Stomach smooth muscle (tissue), 2 donors: ENCODE results near the gene ZNF410.
A peak's percentile ranks its signal among the peaks of the same experiment; 100 is the strongest.
"Not testable (repeated sequence)": the region's sequence is repeated elsewhere in the genome, so short reads cannot be mapped to it uniquely, and the experiment has no call there.

Source experiments
- H3K27ac ChIP-seq: one replicate; pipeline ENCODE4 v1.7.0; 2013; ENCODE audit warnings: mild to moderate bottlenecking, low read length, inconsistent platforms
- H3K27me3 ChIP-seq, 2 donors: one replicate each; pipeline ENCODE4 v1.7.0; 2013; ENCODE audit warnings: low read length in 2 of 2; ENCODE audit not compliant: insufficient read depth in 2 of 2, control insufficient read depth in 1 of 2
- H3K36me3 ChIP-seq, 2 donors: one replicate each; pipeline ENCODE4 v1.7.0; 2013; ENCODE audit warnings: low read length in 2 of 2; ENCODE audit not compliant: control insufficient read depth in 2 of 2, insufficient read depth in 2 of 2
- H3K4me1 ChIP-seq: one replicate; pipeline ENCODE4 v1.7.0; 2013; ENCODE audit warnings: low read length; ENCODE audit not compliant: control insufficient read depth, insufficient read depth
- H3K4me3 ChIP-seq, 2 donors: one replicate each; pipeline ENCODE4 v1.7.0; 2013; ENCODE audit warnings: low read length in 2 of 2
- H3K9ac ChIP-seq, 2 donors: one replicate each; pipeline ENCODE4 v1.7.0; 2013; ENCODE audit warnings: low read length in 2 of 2, mild to moderate bottlenecking in 1 of 2
- H3K9me3 ChIP-seq, 2 donors: one replicate each; pipeline ENCODE4 v1.7.0; 2013; ENCODE audit warnings: low read length in 2 of 2; ENCODE audit not compliant: control insufficient read depth in 2 of 2
- donor health status: healthy.
- donor health status: Pancreatic carcinoma.

Gene ZNF410

GRCh38 chr14:73886449-73887317 is at the start of gene ZNF410:
ZNF410 (plus strand) TSS chr14:73886859; CDS start chr14:73892176, 5,317 bp downstream.
- Histone ChIP-seq H3K4me1 (peaks cover 2% of the 10 kb centered on the region), H3K27me3 (no peaks in the 10 kb centered on the region), H3K4me3 (peak within 1 kb of the TSS; percentile 87 to 92), H3K27ac (peak within 1 kb of the TSS; percentile 97), H3K36me3 (peaks cover 3% of the 10 kb centered on the region in 2 donors), H3K9me3 (no peaks in the 10 kb centered on the region), H3K9ac (peak within 1 kb of the TSS; percentile 96 to 99)

GRCh38 chr14:73838293-73839034 is 48.2 kb upstream of the ZNF410 start:
- H3K9ac ChIP-seq, H3K9me3 ChIP-seq, H3K4me1 ChIP-seq, H3K27ac ChIP-seq, H3K4me3 ChIP-seq, H3K27me3 ChIP-seq, H3K36me3 ChIP-seq: not testable (repeated sequence)

GRCh38 chr14:73842201-73842600 is 44.5 kb upstream of the ZNF410 start:
- H3K4me1 ChIP-seq, result no peaks in the 10 kb centered on the region
- no peaks in the 10 kb centered on the region for H3K9me3 ChIP-seq
- H3K9ac ChIP-seq, result no peak overlapping the region
- H3K36me3 ChIP-seq, result no peaks in the 10 kb centered on the region
- H3K4me3 ChIP-seq, result no peak overlapping the region
- no peak overlapping the region for H3K27ac ChIP-seq
- H3K27me3 ChIP-seq, result no peaks in the 10 kb centered on the region

GRCh38 chr14:73842851-73843250 is 43.8 kb upstream of the ZNF410 start:
- Histone ChIP-seq H3K27ac (no peak overlapping the region), H3K4me1 (no peaks in the 10 kb centered on the region), H3K9ac (no peak overlapping the region), H3K27me3 (no peaks in the 10 kb centered on the region), H3K4me3 (no peak overlapping the region), H3K36me3 (no peaks in the 10 kb centered on the region), H3K9me3 (no peaks in the 10 kb centered on the region)

GRCh38 chr14:73843296-73843695 is 43.4 kb upstream of the ZNF410 start:
- H3K9me3 ChIP-seq, result no peaks in the 10 kb centered on the region
- H3K4me1 ChIP-seq, result no peaks in the 10 kb centered on the region
- H3K27me3 ChIP-seq, result no peaks in the 10 kb centered on the region
- no peak overlapping the region for H3K9ac ChIP-seq
- no peak overlapping the region for H3K27ac ChIP-seq
- H3K36me3 ChIP-seq, result no peaks in the 10 kb centered on the region
- no peak overlapping the region for H3K4me3 ChIP-seq

GRCh38 chr14:73846947-73847346 is 39.7 kb upstream of the ZNF410 start:
- Histone ChIP-seq H3K27ac (no peak overlapping the region), H3K27me3 (no peaks in the 10 kb centered on the region), H3K4me3 (no peak overlapping the region), H3K9ac (no peak overlapping the region), H3K36me3 (no peaks in the 10 kb centered on the region), H3K9me3 (no peaks in the 10 kb centered on the region), H3K4me1 (peaks cover 4% of the 10 kb centered on the region)

GRCh38 chr14:73851000-73851399 is 35.7 kb upstream of the ZNF410 start:
- Histone ChIP-seq H3K9ac (peak overlapping the region; percentile 84 to 96), H3K4me1 (peaks cover 14% of the 10 kb centered on the region), H3K27me3 (no peaks in the 10 kb centered on the region), H3K27ac (peak overlapping the region; percentile 90), H3K9me3 (no peaks in the 10 kb centered on the region), H3K4me3 (peak overlapping the region; percentile 86 to 93), H3K36me3 (no peaks in the 10 kb centered on the region)

- Histone ChIP-seq H3K9ac (peak within 1 kb of the TSS; percentile 84 to 96), H3K9me3 (no peaks in the 10 kb centered on the region), H3K4me1 (peaks cover 14% of the 10 kb centered on the region), H3K36me3 (no peaks in the 10 kb centered on the region), H3K27ac (peak within 1 kb of the TSS; percentile 90), H3K4me3 (peak within 1 kb of the TSS; percentile 86 to 93), H3K27me3 (no peaks in the 10 kb centered on the region)
Measured at GRCh38 chr14:73851567-73852382, 34.9 kb upstream of the ZNF410 start, which contains the start of gene PTGR2. PTGR2 (plus strand) TSS chr14:73851831; CDS start chr14:73858863, 7,032 bp downstream.

GRCh38 chr14:73859145-73859544 is 27.5 kb upstream of the ZNF410 start:
- H3K36me3 ChIP-seq, result peaks cover 6 to 15% of the 10 kb centered on the region in 2 donors
- no peak overlapping the region for H3K4me3 ChIP-seq
- H3K27ac ChIP-seq, result no peak overlapping the region
- no peak overlapping the region for H3K9ac ChIP-seq
- H3K4me1 ChIP-seq, result no peaks in the 10 kb centered on the region
- no peaks in the 10 kb centered on the region for H3K9me3 ChIP-seq
- H3K27me3 ChIP-seq, result no peaks in the 10 kb centered on the region

- peaks cover 6 to 15% of the 10 kb centered on the region in 2 donors for H3K36me3 ChIP-seq
- no peak overlapping the region for H3K9ac ChIP-seq
- H3K27ac ChIP-seq, result no peak overlapping the region
Measured at GRCh38 chr14:73861073-73861472, 25.6 kb upstream of the ZNF410 start.

More at GRCh38 chr14:73861073-73861472, 25.6 kb upstream of the ZNF410 start:
- Histone ChIP-seq H3K4me3 (no peak overlapping the region), H3K9me3 (no peaks in the 10 kb centered on the region), H3K4me1 (no peaks in the 10 kb centered on the region), H3K27me3 (no peaks in the 10 kb centered on the region)
